Esophagus muscularis mucosa (tissue), 4 donors: ENCODE measurements around the gene FA2H.

Experiments used
- EP300 ChIP-seq: sonication (generic); formaldehyde crosslinking; IDR thresholded peaks from one replicate; pipeline ENCODE4 v1.6.1; 2017; ENCODE audit warnings: antibody characterized with exemption
- POLR2A ChIP-seq: fragments of 450-650 bp; IDR thresholded peaks from one replicate; pipeline ENCODE4 v1.6.1; 2017; ENCODE audit warnings: antibody characterized with exemption, moderate library complexity, mild to moderate bottlenecking, low read depth
- TF ChIP-seq, protein P1 (sequence below), 3 experiments: fragments of 200-600 bp in 2 of 3; fragments of 450-650 bp in 1 of 3; sonication (generic) in 2 of 3; IDR thresholded peaks; one replicate each; pipeline ENCODE4 v1.5.1; 2017 to 2019; ENCODE audit warnings: antibody characterized with exemption in 3 of 3, mild to moderate bottlenecking in 2 of 3, moderate library complexity in 1 of 3

GRCh38 chr16:74677868-74678267, 96.8 kb downstream of the FA2H start:
- TF ChIP-seq, protein P1, sequence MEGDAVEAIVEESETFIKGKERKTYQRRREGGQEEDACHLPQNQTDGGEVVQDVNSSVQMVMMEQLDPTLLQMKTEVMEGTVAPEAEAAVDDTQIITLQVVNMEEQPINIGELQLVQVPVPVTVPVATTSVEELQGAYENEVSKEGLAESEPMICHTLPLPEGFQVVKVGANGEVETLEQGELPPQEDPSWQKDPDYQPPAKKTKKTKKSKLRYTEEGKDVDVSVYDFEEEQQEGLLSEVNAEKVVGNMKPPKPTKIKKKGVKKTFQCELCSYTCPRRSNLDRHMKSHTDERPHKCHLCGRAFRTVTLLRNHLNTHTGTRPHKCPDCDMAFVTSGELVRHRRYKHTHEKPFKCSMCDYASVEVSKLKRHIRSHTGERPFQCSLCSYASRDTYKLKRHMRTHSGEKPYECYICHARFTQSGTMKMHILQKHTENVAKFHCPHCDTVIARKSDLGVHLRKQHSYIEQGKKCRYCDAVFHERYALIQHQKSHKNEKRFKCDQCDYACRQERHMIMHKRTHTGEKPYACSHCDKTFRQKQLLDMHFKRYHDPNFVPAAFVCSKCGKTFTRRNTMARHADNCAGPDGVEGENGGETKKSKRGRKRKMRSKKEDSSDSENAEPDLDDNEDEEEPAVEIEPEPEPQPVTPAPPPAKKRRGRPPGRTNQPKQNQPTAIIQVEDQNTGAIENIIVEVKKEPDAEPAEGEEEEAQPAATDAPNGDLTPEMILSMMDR (IDR thresholded peaks at IDR 0.05): no peak
- TF ChIP-seq POLR2A (no peak), EP300 (no peak)
